K562 (cell line): ENCODE measurements around the gene KRTAP5-4. TPM values are rescaled to one million over a fixed set of nuclear protein-coding genes. Genes with fewer than 3 reads are reported as not detected.
A peak's percentile ranks its signal among the peaks of the same experiment; 100 is the strongest.

Experiments
- CBFA2T3 ChIP-seq: fragments of 450-650 bp; IDR thresholded peaks from 2 replicates; pipeline ENCODE4 v1.6.1; 2017
- ELF2 ChIP-seq: fragments of 250-450 bp; sonication (Bioruptor Pico); IDR thresholded peaks from 2 replicates; pipeline ENCODE4 v1.5.0; 2021; ENCODE audit warnings: mild to moderate bottlenecking
- FOXA1 ChIP-seq: fragments of 450-650 bp; IDR thresholded peaks from 2 replicates; pipeline ENCODE4 v1.6.1; 2016; ENCODE audit warnings: mild to moderate bottlenecking, borderline replicate concordance
- JUN ChIP-seq, 2 experiments: sonication (generic) in 1 of 2; formaldehyde crosslinking in 1 of 2; IDR thresholded peaks; 2 replicates each; pipeline versions ENCODE4 v1.6.1 to v1.8.0; 2012 to 2022; ENCODE audit warnings: borderline replicate concordance in 2 of 2, mild to moderate bottlenecking in 2 of 2, improper control_type of control experiment in 1 of 2, low read depth in 1 of 2, low read length in 1 of 2, missing genetic modification reagents in 1 of 2
- NFE2 ChIP-seq: IDR thresholded peaks from 2 replicates; pipeline ENCODE4 v1.6.1; 2014; ENCODE audit warnings: antibody characterized with exemption, low read depth
- PTBP1 ChIP-seq: fragments of 200-400 bp; formaldehyde crosslinking; IDR thresholded peaks from 2 replicates; pipeline ENCODE4 v1.6.1; 2017; ENCODE audit warnings: low read depth, low read length
- RAD51 ChIP-seq: fragments of 450-650 bp; IDR thresholded peaks from 2 replicates; pipeline ENCODE4 v1.7.1; 2016; ENCODE audit warnings: low read depth, mild to moderate bottlenecking, borderline replicate concordance
- RBM22 ChIP-seq: fragments of 200-400 bp; formaldehyde crosslinking; IDR thresholded peaks from 2 replicates; pipeline ENCODE4 v1.6.1; 2018; ENCODE audit warnings: low read length, low read depth; ENCODE audit not compliant: poor library complexity, severe bottlenecking
- SMAD4 ChIP-seq: fragments of 250-450 bp; sonication (Bioruptor Pico); conservative IDR thresholded peaks from 2 replicates; pipeline ENCODE4 v1.8.0; 2021; ENCODE audit warnings: inconsistent platforms, mild to moderate bottlenecking, moderate library complexity
- ZNF239 ChIP-seq: fragments of 250-450 bp; sonication (Bioruptor Pico); IDR thresholded peaks from 2 replicates; pipeline ENCODE4 v1.4.0; 2020; ENCODE audit warnings: mild to moderate bottlenecking
- ZNF41 ChIP-seq: fragments of 250-450 bp; sonication (Bioruptor Pico); conservative IDR thresholded peaks from 2 replicates; pipeline ENCODE4 v1.4.0; 2020; ENCODE audit warnings: mild to moderate bottlenecking
- polyA plus RNA-seq, 8 experiments: library from polyadenylated mRNA; depleted of rRNA in 4 of 8; stranded (reverse) in 5 of 8; unstranded in 3 of 8; fragments of >200 nt; fragmentation: Nextera tagmentation in 2 of 8; fragmentation: Illumina TruSeq in 1 of 8; extraction: Ambion mirVana in 2 of 8; extraction: Trizol in 1 of 8; gene quantifications; 2 replicates each; pipeline versions ENCODE4 v1.2.1 to v1.2.3, GENCODE V29; 2011 to 2014; ENCODE audit warnings: inconsistent platforms in 1 of 8, missing spikeins in 1 of 8
- total RNA-seq, 7 experiments: library from RNA; depleted of rRNA in 6 of 7; stranded (reverse); fragments of >200 nt in 6 of 7; fragmentation: Illumina TruSeq in 2 of 7; extraction: Trizol in 2 of 7; gene quantifications; 2 replicates each; pipeline versions ENCODE4 v1.2.1 to v1.2.3, GENCODE V29; 2011 to 2021; ENCODE audit warnings: low replicate concordance in 1 of 7
- TF ChIP-seq, protein P1 (sequence below), 2 experiments: fragments of 150-350 bp in 1 of 2; IDR thresholded peaks; 2 replicates each; pipeline ENCODE4 v1.6.1; 2012 to 2016; ENCODE audit warnings: low read depth in 2 of 2, low read length in 2 of 2, mild to moderate bottlenecking in 1 of 2, moderate library complexity in 1 of 2
- TF ChIP-seq, protein P2 (sequence below), 2 experiments: fragments of 450-650 bp in 1 of 2; sonication (generic) in 1 of 2; formaldehyde crosslinking in 1 of 2; IDR thresholded peaks in 1 of 2; conservative IDR thresholded peaks in 1 of 2; 2 replicates each; pipeline versions ENCODE4 v1.6.1 to v1.8.1; 2016 to 2023; ENCODE audit warnings: mild to moderate bottlenecking in 2 of 2, moderate library complexity in 2 of 2, inconsistent platforms in 1 of 2, missing genetic modification reagents in 1 of 2
- TF ChIP-seq, protein P3 (sequence below): fragments of 450-650 bp; formaldehyde crosslinking; IDR thresholded peaks from 2 replicates; pipeline ENCODE4 v1.4.0; 2020; ENCODE audit warnings: mild to moderate bottlenecking
- TF ChIP-seq, protein P4 (sequence below): fragments of 450-650 bp; IDR thresholded peaks from 2 replicates; pipeline ENCODE4 v1.7.1; 2018; ENCODE audit warnings: mild to moderate bottlenecking, low read depth; ENCODE audit not compliant: partially characterized antibody

The KRTAP5-4 gene
- total and polyA plus RNA-seq, 9 of the 15 experiments (the other 6 are each of a cell fraction or from before 2014, with no cell fraction given): not detected

DNA sequence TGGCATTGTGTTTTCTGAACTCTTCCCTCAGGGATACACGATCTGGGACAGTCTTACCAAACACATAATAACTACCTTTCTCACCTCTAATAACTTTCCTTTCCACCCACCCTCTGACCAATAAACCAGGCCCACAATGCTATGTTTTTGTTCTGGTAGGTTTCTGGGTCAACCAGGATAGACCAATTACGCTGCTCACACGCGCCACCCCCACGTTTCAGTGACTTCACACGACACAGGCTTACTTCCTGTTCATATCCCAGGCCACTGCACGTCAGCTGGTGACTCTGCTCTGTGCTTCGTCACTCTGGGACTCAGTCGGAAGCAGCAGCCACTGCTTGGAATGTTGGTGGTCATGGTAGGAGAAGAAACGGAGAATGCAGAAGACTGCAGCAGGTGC, 2.5 kb downstream of the KRTAP5-4 start (continued):
- TF ChIP-seq, protein P1, sequence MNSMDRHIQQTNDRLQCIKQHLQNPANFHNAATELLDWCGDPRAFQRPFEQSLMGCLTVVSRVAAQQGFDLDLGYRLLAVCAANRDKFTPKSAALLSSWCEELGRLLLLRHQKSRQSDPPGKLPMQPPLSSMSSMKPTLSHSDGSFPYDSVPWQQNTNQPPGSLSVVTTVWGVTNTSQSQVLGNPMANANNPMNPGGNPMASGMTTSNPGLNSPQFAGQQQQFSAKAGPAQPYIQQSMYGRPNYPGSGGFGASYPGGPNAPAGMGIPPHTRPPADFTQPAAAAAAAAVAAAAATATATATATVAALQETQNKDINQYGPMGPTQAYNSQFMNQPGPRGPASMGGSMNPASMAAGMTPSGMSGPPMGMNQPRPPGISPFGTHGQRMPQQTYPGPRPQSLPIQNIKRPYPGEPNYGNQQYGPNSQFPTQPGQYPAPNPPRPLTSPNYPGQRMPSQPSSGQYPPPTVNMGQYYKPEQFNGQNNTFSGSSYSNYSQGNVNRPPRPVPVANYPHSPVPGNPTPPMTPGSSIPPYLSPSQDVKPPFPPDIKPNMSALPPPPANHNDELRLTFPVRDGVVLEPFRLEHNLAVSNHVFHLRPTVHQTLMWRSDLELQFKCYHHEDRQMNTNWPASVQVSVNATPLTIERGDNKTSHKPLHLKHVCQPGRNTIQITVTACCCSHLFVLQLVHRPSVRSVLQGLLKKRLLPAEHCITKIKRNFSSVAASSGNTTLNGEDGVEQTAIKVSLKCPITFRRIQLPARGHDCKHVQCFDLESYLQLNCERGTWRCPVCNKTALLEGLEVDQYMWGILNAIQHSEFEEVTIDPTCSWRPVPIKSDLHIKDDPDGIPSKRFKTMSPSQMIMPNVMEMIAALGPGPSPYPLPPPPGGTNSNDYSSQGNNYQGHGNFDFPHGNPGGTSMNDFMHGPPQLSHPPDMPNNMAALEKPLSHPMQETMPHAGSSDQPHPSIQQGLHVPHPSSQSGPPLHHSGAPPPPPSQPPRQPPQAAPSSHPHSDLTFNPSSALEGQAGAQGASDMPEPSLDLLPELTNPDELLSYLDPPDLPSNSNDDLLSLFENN (IDR thresholded peaks at IDR 0.05; ENCODE audit: low read depth in 2 of 2, low read length in 2 of 2): no peak
- TF ChIP-seq PTBP1: no peak
- no peak for TF ChIP-seq CBFA2T3
- no peak for TF ChIP-seq FOXA1
- TF ChIP-seq SMAD4 (CRISPR knock-in tag): no peak
- no peak for TF ChIP-seq ZNF41 (CRISPR knock-in tag)
- TF ChIP-seq, protein P2, sequence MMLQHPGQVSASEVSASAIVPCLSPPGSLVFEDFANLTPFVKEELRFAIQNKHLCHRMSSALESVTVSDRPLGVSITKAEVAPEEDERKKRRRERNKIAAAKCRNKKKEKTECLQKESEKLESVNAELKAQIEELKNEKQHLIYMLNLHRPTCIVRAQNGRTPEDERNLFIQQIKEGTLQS (IDR thresholded peaks at IDR 0.05): no peak
- TF ChIP-seq, protein P2 (CRISPR knock-in tag; conservative IDR thresholded peaks at IDR 0.05): no peak
- no peak for TF ChIP-seq ELF2 (CRISPR knock-in tag)
- no peak for TF ChIP-seq JUN (IDR thresholded peaks at IDR 0.05; ENCODE audit: borderline replicate concordance, low read depth, low read length)
- no peak for TF ChIP-seq JUN (CRISPR knock-in tag; IDR thresholded peaks at IDR 0.05; ENCODE audit: borderline replicate concordance)
- TF ChIP-seq, protein P3, sequence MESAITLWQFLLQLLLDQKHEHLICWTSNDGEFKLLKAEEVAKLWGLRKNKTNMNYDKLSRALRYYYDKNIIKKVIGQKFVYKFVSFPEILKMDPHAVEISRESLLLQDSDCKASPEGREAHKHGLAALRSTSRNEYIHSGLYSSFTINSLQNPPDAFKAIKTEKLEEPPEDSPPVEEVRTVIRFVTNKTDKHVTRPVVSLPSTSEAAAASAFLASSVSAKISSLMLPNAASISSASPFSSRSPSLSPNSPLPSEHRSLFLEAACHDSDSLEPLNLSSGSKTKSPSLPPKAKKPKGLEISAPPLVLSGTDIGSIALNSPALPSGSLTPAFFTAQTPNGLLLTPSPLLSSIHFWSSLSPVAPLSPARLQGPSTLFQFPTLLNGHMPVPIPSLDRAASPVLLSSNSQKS (CRISPR knock-in tag): no peak
- TF ChIP-seq RBM22: no peak
- 0 out of 2 replicates have a peak, but pooled peaks have one; percentile 7 for TF ChIP-seq NFE2
- TF ChIP-seq, protein P4, sequence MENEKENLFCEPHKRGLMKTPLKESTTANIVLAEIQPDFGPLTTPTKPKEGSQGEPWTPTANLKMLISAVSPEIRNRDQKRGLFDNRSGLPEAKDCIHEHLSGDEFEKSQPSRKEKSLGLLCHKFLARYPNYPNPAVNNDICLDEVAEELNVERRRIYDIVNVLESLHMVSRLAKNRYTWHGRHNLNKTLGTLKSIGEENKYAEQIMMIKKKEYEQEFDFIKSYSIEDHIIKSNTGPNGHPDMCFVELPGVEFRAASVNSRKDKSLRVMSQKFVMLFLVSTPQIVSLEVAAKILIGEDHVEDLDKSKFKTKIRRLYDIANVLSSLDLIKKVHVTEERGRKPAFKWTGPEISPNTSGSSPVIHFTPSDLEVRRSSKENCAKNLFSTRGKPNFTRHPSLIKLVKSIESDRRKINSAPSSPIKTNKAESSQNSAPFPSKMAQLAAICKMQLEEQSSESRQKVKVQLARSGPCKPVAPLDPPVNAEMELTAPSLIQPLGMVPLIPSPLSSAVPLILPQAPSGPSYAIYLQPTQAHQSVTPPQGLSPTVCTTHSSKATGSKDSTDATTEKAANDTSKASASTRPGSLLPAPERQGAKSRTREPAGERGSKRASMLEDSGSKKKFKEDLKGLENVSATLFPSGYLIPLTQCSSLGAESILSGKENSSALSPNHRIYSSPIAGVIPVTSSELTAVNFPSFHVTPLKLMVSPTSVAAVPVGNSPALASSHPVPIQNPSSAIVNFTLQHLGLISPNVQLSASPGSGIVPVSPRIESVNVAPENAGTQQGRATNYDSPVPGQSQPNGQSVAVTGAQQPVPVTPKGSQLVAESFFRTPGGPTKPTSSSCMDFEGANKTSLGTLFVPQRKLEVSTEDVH: no peak
- TF ChIP-seq ZNF239 (CRISPR knock-in tag): no peak
- no peak for TF ChIP-seq RAD51
